Measurements from ENCODE around the gene ILK.

The ILK gene

DNA sequence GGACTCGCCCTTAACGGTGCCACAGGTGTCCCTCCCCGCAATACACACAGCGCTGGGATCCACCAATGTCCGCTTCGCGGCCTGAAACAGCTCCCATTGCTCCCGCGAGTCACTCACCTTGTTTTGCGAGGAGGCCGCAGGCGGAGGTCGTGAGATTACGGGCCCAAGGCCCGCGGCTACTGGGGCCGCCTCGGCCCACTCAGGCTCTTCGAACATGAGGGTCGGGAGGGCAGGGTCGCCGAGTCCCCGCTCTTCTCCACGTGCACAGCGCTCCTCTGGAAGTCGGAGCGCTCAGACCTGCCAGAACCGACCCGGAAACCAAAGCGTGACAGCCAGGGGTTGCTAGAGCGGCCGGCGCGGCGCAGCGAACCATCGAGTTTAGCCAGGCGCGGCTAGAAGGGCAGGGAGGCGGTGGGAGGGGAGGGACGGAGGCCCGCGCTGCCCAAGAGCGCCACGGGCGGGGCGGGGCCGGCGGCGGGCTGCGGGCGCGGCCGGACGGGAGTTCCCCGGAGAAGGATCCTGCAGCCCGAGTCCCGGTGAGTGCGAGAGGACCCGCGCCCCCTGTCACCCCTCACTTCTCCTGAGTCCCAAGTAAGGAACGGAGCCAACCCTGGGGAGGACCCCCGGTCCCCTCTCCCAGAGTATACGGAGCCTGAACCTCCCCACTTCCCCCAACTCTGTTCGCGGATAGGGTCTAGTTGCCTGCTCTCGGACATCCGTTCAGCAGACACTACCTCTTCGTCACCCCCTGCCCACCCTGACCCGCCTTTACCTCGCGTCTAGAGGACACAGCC lies at the start of gene ILK, which contains the start of gene RRP8:
Gene ILK, plus strand, starts transcription at position 488 of the 794 bp plus-strand sequence. CDS start 498 bp downstream, outside the sequence.
Gene RRP8, minus strand, starts transcription at position 330 of the 794 bp plus-strand sequence. Its CDS starts 114 bp downstream, at position 216.
- peak; percentile 94 for DNase-seq

GRCh38 chr11:6554828-6555706 lies 48.5 kb upstream of the ILK start:
- no peak for DNase-seq

DNA sequence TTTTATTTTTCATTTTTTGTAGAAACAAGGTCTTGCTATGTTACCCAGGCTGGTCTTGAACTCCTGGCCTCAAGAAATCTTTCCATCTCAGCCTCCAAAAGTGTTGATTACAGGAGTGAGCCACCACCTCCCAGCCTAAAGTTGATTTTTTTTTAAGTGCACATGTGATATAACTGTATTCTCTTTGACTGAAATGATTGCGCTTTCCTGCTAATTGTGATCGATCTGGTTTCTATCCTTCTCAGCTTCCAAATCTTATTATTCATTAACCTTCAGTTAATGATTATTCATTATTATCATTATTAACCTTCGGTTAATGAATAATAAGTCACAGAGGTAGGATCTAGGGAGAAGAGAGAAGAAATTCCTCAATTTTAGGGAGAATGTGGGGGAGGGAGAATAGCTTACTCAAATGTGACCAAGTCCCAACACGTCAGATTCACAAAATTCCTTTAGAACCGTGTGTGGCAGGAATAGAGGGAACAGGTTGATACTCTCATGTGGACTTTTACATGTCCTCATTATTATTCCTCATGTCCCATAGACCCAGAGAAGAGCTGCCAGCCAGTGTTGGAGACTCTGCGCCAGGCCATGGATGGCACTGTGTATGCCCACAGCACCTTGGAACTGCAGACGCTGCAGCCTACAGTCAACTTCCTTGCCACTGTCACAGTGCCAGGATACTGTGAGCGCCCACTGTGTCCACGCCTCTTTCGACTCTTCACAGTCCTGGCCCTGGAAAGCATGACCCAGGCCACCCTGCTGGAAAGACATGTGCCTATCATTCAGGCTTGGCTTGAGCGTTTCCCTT lies 47.2 kb upstream of the ILK start:
- no peak for DNase-seq

DNA sequence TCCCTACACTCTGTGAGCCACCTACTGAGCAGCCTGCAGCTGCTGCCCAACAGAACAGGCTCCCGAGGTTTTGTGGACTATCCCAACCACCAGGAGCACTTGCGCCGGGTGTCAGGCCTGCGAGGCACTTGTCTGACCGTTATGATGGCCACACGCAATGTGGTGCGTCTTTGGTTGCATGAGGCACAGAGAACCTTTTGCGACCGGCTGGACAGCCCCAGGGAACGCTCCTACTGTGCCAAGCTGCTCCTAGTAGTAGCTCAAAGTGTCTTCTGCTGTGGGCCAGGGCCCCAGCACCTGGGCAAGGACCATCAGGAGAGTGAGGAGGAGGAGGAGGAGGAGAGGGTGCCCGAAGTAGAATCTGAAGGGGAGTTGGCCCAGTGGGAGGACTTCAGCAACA lies 46.5 kb upstream of the ILK start:
- no peak for DNase-seq

DNA sequence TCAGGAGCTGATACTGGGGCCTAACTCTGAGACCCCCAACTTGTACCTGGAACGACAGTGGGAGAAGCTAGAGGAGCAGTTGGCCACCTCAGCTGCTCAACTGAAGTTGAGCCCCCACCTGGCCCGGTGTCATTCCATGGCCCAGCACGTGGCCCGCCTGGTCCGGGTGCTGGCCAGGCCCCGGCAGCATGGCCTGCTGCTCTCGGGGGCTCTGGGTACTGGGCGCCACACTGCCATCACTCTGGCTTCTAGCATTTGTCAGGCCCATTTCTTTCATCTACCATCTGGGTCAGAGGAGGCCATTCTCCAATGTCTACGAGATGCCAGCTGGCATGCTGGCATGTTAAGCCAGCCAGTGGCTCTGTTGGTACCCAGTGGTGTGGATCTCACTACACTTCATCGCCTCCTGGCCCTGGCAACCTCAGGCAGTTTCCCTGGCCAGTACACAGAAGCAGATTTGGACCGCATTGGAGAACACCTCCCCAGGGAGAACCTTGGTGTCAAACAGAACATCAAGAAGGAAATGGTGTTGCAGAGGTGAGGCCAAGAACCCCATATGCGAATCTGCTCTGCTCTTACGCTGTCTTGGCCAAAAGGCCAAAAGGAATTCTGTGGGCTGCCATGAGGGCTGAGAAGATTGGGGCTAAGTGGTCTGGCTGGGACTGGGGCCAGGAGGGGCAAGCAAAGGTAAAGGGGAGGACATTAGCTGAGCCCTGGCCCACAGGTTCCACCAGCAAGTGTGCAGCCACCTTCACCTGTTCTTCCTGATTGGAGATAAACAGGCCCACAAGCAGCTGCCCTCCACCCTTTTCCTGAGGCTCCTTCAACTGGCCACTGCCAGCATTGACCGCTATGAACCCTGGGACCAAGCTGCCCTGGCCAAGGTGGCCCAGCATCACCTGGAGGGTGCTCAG lies 45.6 kb upstream of the ILK start:
- DNase-seq = no peak

GRCh38 chr11:6559369-6559768 lies 44.2 kb upstream of the ILK start:
- DNase-seq = no peak

DNA sequence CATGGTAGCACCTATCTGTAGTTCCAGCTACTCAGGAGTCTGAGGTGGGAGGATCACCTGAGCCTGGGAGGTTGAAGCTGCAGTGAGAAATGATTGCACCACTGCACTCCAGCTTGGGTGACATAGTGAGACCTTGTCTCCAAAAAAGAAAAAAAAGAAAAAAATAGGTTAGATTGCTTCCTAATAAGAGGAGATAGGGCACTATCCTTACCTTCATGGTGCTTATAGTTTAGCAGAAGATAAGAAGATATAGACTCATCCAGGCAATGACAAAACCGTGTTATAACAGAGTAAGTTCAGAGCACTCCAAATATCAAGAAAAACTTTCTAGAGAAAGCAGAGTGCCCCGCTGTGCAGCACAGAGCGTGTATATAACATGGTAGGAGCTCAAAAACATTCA lies 42.3 kb upstream of the ILK start:
- no peak for DNase-seq

GRCh38 chr11:6563121-6563619 lies 40.4 kb upstream of the ILK start:
- DNase-seq = no peak

DNA sequence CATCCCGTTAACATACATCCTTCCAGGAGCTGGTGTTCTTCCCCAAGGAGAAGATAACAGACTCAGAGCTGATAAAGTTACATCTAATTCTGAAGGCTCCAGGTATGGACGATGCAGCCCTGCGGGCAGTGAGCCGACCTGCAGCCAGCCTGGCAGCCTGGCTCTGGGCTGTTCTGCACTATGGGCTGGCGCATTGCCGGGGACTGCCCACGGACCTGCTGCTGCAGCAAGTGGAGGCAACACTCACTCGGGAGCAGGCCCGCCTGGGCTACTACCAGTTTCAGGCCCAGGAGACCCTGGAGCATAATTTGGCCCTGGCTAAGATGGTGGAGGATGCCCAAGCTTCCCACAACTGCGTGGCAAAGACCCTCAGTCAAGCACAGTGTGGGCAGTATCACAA lies 39.9 kb upstream of the ILK start:
- no peak for DNase-seq

GRCh38 chr11:6565325-6565724 lies 38.2 kb upstream of the ILK start:
- DNase-seq = no peak

DNA sequence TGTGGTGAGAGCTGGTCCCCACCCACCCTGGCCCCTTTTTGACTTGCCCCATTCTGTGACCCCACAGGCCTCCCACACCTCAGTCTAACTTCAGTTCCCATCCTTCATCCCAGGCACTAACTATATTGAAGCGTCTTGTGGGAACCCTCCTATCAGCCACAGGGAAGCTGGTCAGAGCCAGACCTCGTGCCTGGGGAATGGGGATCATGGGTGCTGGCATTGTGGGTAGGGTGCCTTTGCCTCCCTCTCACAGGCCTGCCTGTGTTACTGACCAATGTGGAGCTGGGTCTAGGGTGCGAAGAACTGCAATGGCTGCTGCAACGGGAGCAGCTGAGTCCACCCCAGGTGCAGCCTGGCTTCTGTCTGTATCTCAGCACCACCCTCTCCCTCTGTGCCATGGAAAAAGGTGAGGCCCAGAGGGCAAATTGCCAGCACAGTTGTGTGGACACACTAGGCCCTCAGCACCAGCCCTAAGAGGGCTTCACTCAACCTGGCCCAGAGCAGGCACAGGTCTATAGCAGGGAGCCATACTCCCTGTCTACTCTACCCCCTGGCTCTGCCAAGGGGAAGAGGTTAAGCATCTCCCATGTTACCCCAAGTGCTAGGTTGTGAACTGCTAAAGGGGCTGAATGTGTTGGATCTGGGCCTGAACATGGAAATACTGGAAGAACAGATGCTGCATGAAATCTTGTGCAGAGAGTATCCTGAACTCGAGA lies 37.4 kb upstream of the ILK start:
- DNase-seq = no peak

DNA sequence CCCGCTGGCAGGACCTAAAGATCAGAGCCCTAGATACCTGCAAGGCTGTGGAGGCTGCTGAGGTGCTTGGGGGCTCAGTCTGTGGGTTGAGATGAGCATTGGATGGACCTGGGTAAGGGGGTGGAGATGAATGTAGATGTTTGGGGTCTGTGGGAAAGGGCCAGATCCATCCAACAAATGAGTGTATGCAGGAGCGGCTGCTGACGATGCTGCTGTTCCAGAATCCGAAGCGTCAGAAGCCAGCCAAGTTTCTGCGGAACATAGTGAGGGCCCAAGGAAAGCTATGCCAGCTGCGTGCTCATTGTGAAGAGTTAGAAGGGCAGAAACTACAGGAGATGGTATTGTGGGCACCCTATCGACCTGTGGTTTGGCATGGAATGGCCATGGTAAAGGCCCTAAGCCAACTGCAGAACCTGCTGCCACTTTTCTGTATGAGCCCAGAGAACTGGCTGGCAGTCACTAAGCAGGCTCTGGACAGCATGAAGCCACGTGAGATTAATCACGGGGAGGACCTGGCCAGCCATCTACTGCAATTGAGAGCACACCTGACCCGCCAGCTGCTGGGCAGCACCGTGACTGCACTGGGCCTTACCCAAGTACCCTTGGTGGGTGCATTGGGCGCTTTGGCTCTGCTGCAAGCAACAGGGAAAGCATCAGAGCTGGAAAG lies 36.7 kb upstream of the ILK start:
- no peak for DNase-seq

DNA sequence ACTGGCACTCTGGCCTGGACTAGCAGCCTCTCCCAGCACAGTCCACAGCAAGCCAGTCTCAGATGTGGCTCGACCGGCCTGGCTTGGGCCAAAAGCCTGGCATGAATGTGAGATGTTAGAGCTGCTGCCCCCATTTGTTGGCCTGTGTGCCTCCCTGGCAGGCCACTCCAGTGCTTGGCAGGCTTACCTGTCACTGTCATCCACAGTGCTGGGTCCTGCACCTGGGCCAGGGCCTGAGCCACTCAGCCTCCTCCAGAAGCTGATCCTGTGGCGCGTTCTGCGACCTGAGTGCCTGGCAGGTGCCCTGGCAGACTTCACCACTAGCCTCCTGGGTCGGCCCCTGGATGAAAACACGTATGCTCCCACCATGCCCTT lies 36.2 kb upstream of the ILK start:
- DNase-seq = no peak

DNA sequence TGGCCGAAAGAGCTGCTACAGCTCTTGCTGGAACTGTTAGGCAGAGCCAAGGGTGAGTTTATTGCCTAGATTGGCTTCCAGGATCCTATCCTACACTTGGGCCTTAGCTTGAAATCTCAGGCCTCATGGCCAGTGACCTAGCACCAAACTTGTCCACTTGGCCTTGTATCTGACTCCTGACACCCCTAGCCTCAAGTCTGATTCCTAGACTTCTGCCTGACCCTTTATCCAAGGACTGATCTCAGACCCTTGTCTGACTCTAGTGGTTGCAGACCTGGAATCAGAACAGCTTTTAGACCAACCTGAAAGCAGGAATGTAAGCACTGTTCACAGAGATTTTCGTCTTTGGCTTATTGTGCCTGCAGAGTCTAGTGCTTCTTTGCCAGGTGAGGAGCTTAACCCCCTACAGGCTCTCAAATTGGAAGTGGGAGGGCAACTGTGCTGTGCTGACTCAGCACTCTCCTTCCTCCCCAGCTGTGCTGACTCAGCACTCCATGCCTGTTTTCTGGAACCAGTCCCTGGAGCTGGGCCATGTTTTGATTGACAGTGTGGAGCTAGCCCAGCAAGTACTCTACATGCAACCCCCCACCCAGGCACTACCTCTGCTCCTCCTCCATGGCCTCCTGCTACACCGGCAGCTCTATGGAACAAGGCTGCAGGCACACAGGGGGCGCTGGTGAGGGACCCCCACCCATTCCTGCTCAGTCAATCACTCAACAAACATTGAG lies 35.2 kb upstream of the ILK start:
- no peak for DNase-seq

GRCh38 chr11:6569706-6570105 lies 33.9 kb upstream of the ILK start:
- no peak for DNase-seq

GRCh38 chr11:6570691-6571427 lies 32.7 kb upstream of the ILK start:
- no peak for DNase-seq

DNA sequence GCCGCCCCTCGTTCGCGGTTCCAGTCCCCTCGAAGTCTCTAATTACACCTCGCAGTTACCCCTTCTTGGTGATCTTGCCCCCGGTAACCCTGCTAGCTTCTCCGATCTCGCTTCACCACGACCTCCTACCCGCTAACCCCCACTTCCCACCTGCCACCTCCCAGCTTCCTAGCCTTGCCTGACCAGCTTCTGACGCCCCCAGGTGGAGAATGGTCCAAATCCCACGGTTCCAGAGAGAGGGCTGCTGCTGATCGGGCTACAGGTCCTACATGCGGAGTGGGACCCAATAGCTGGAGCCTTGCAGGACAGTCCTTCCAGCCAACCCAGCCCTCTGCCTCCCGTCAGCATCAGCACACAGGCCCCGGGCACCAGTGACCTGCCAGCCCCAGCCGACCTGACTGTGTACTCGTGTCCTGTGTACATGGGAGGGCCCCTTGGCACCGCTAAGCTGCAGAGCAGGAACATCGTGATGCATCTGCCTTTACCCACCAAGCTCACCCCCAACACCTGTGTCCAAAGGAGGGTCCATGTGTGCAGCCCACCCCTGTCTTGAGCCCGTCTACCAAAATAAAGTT lies 32.1 kb upstream of the ILK start:
- no peak for DNase-seq

DNA sequence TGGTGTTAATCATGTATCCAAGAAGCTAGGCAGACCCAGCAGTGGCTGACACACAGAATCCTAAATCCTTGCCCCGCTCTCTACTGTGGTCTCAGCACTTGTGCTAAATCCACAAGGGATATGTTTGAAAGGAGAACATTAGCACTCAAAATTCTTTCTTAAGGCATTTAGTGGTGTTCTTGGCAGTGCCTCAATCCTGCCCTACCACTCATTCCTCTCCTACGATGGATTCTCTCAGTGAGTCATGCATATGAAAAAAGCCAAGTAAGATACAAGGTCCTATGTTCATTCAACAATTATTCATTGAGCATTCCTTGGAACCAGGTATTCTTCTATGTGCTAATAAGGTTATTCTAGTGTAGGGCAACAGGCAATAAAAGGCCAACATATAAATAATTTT lies 31.4 kb upstream of the ILK start:
- no peak for DNase-seq
